GM12878 (cell line): ENCODE results near the gene SCT. TPM values are rescaled to one million over a fixed set of nuclear protein-coding genes. Genes with fewer than 3 reads are reported as not detected.

Experiments
- ATAC-seq: fragments of 200-7000 bp; cut with Tn5 transposase; 3 replicates; pipeline ENCODE4 v1.9.1; 2020; ENCODE audit warnings: mild to moderate bottlenecking, moderate library complexity
- BruUV-seq: library from RNA; stranded (reverse); fragments of 400-500 nt; replicated peaks from 2 replicates; lab custom pipeline; 2021; lab: Mats Ljungman, UMichigan
- CTCF ChIA-PET: fragments of 300-600 bp; sonication (Branson Sonifier 250); formaldehyde crosslinking; extraction: SDS; loops from one replicate; lab custom pipeline; 2021; ENCODE audit warnings: inconsistent platforms; lab: Yijun Ruan, JAX
- POLR2A ChIA-PET: fragments of 350-600 bp; formaldehyde crosslinking; extraction: SDS; loops from one replicate; lab custom pipeline; 2021; ENCODE audit warnings: inconsistent platforms; lab: Charles Lee
- RAD21 ChIA-PET: fragments of 300-600 bp; sonication (Branson Sonifier 250); formaldehyde crosslinking; loops from one replicate; lab custom pipeline; 2023; ENCODE audit warnings: antibody characterized with exemption; ENCODE audit not compliant: unreplicated experiment; lab: Charles Lee
- SMC1A ChIA-PET: fragments of 300-600 bp; sonication (Branson Sonifier 250); formaldehyde crosslinking; loops from one replicate; lab custom pipeline; 2023; ENCODE audit not compliant: unreplicated experiment, uncharacterized antibody; lab: Charles Lee
- DNase-seq: peaks from one replicate; pipeline ENCODE4 v3.0.0-alpha.2; 2011; ENCODE audit warnings: low read depth, low spot score
- FAIRE-seq: peaks from 3 replicates; lab custom pipeline; 2011; peaks lifted over from hg19 to GRCh38; lab: Jason Lieb, UNC
- H2AFZ ChIP-seq: 2 replicates; pipeline ENCODE4 v1.6.0; 2011; ENCODE audit warnings: low read depth, low read length, control low read depth; ENCODE audit not compliant: control insufficient read depth
- H3K27ac ChIP-seq: 2 replicates; pipeline ENCODE4 v1.5.1; 2011; ENCODE audit warnings: control low read depth; ENCODE audit not compliant: control insufficient read depth, insufficient read depth
- H3K27me3 ChIP-seq, 2 experiments: replicated peaks in 1 of 2; 2 replicates each; pipeline versions ENCODE4 v1.6.0 to v1.6.1; 2011; ENCODE audit warnings: low read length in 1 of 2; ENCODE audit not compliant: control insufficient read depth in 2 of 2, insufficient read depth in 2 of 2
- H3K36me3 ChIP-seq, 2 experiments: 2 replicates each; pipeline ENCODE4 v1.5.1; 2011; ENCODE audit warnings: low read length in 1 of 2; ENCODE audit not compliant: control insufficient read depth in 2 of 2, insufficient read depth in 2 of 2
- H3K4me1 ChIP-seq: 2 replicates; pipeline ENCODE4 v1.6.1; 2011; ENCODE audit warnings: mild to moderate bottlenecking, low read length, moderate library complexity, mixed read lengths; ENCODE audit not compliant: control insufficient read depth, insufficient read depth
- H3K4me2 ChIP-seq: 2 replicates; pipeline ENCODE4 v1.6.0; 2011; ENCODE audit warnings: control low read depth; ENCODE audit not compliant: control insufficient read depth, insufficient read depth
- H3K4me3 ChIP-seq: fragments of 200-600 bp; sonication (generic); 2 replicates; pipeline ENCODE4 v1.5.1; 2016
- H3K79me2 ChIP-seq: 2 replicates; pipeline ENCODE4 v1.6.0; 2011; ENCODE audit warnings: low read length; ENCODE audit not compliant: control insufficient read depth, insufficient read depth
- H3K9ac ChIP-seq: 2 replicates; pipeline ENCODE4 v1.8.0; 2011; ENCODE audit warnings: low read length, control low read depth, mixed read lengths; ENCODE audit not compliant: control insufficient read depth, insufficient read depth
- H3K9me3 ChIP-seq: replicated peaks from 3 replicates; pipeline ENCODE4 v1.5.1; 2011; ENCODE audit warnings: mild to moderate bottlenecking, low read length; ENCODE audit not compliant: control insufficient read depth, insufficient read depth
- H4K20me1 ChIP-seq: 2 replicates; pipeline ENCODE4 v1.6.0; 2011; ENCODE audit not compliant: control insufficient read depth, insufficient read depth
- CREM ChIP-seq: IDR thresholded peaks from 2 replicates; pipeline ENCODE4 v1.6.1; 2014; ENCODE audit warnings: antibody characterized with exemption, low read depth
- HDAC2 ChIP-seq: fragments of 200-600 bp; sonication (generic); IDR thresholded peaks from 2 replicates; pipeline ENCODE4 v1.6.1; 2017
- IKZF2 ChIP-seq, 2 experiments: fragments of 450-650 bp; IDR thresholded peaks; 2 replicates each; pipeline ENCODE4 v1.6.1; 2017; ENCODE audit warnings: mild to moderate bottlenecking in 2 of 2, moderate library complexity in 2 of 2
- JUNB ChIP-seq: IDR thresholded peaks from 2 replicates; pipeline ENCODE4 v1.6.1; 2016; ENCODE audit warnings: antibody characterized with exemption, mild to moderate bottlenecking
- POLR2AphosphoS2 ChIP-seq: IDR thresholded peaks from 2 replicates; pipeline ENCODE4 v1.6.1; 2011; ENCODE audit warnings: low read depth, mild to moderate bottlenecking, low read length, improper control_type of control experiment, moderate library complexity
- RELA ChIP-seq: fragments of 450-650 bp; IDR thresholded peaks from 2 replicates; pipeline ENCODE4 v1.8.0; 2014; ENCODE audit warnings: borderline replicate concordance; ENCODE audit not compliant: partially characterized antibody
- RFX5 ChIP-seq: IDR thresholded peaks from 2 replicates; pipeline ENCODE4 v1.6.1; 2011; ENCODE audit warnings: low read depth, low read length, improper control_type of control experiment
- STAT1 ChIP-seq: fragments of 450-650 bp; conservative IDR thresholded peaks from 2 replicates; pipeline ENCODE4 v1.6.1; 2014; ENCODE audit warnings: antibody characterized with exemption, mild to moderate bottlenecking
- TCF3 ChIP-seq: IDR thresholded peaks from 2 replicates; pipeline ENCODE4 v1.6.1; 2012; ENCODE audit warnings: low read depth, mild to moderate bottlenecking, low read length, borderline replicate concordance; ENCODE audit not compliant: insufficient read depth
- WGBS: methylation state at CpG from one replicate; pipeline ENCODE4 v1.1.6; 2016; ENCODE audit warnings: low lambda C conversion rate; ENCODE audit not compliant: insufficient replicate concordance, insufficient coverage; ENCODE audit errors: missing lambda C conversion rate; 5-methylcytosine and 5-hydroxymethylcytosine counted together
- in situ Hi-C: fragments of 300-500 bp; cut with MboI; formaldehyde crosslinking; loops from 9 replicates; pipeline ENCODE4 v1.14.3; 2018; ENCODE audit warnings: mixed read lengths
- intact Hi-C: fragments of 100-400 bp; cut with micrococcal nuclease; formaldehyde crosslinking; loops from one replicate; pipeline ENCODE4 v1.14.2; 2022; ENCODE audit not compliant: unreplicated experiment
- polyA plus RNA-seq, 11 experiments: library from polyadenylated mRNA; depleted of rRNA in 4 of 11; unstranded in 6 of 11; stranded (reverse) in 5 of 11; fragments of >200 nt; fragmentation: Nextera tagmentation in 4 of 11; fragmentation: Illumina TruSeq in 1 of 11; extraction: Ambion mirVana in 4 of 11; extraction: Trizol in 1 of 11; gene quantifications; 1 replicate in 1 of 11; 2 replicates in 10 of 11; pipeline versions ENCODE4 v1.2.1 to v1.2.3, GENCODE V29; 2011 to 2016; ENCODE audit warnings: inconsistent platforms in 2 of 11, missing spikeins in 2 of 11, low read depth in 1 of 11
- total RNA-seq, 4 experiments: library from RNA; depleted of rRNA in 3 of 4; stranded (reverse); fragments of >200 nt in 3 of 4; fragmentation: Illumina TruSeq in 1 of 4; extraction: Trizol in 1 of 4; gene quantifications; 2 replicates each; pipeline versions ENCODE4 v1.2.1 to v1.2.3, GENCODE V29; 2013 to 2021
- TF ChIP-seq, protein P1 (sequence below): fragments of 450-650 bp; IDR thresholded peaks from 2 replicates; pipeline ENCODE4 v1.6.1; 2018; ENCODE audit warnings: borderline replicate concordance, mild to moderate bottlenecking; ENCODE audit not compliant: partially characterized antibody
- TF ChIP-seq, protein P2 (sequence below): IDR thresholded peaks from 2 replicates; pipeline ENCODE4 v1.6.1; 2011; ENCODE audit warnings: low read depth, mild to moderate bottlenecking, low read length, moderate library complexity, borderline replicate concordance; ENCODE audit errors: extremely low read depth
- TF ChIP-seq, protein P3 (sequence below): fragments of 450-650 bp; IDR thresholded peaks from 2 replicates; pipeline ENCODE4 v1.6.1; 2017; ENCODE audit warnings: borderline replicate concordance
- TF ChIP-seq, protein P4 (sequence below): fragments of 450-650 bp; IDR thresholded peaks from 2 replicates; pipeline ENCODE4 v1.6.1; 2017; ENCODE audit warnings: antibody characterized with exemption, mild to moderate bottlenecking, moderate library complexity

The SCT gene
- total and polyA plus RNA-seq, 10 of the 15 experiments (the other 5 are each of a cell fraction or from before 2014, with no cell fraction given): not detected

DNA sequence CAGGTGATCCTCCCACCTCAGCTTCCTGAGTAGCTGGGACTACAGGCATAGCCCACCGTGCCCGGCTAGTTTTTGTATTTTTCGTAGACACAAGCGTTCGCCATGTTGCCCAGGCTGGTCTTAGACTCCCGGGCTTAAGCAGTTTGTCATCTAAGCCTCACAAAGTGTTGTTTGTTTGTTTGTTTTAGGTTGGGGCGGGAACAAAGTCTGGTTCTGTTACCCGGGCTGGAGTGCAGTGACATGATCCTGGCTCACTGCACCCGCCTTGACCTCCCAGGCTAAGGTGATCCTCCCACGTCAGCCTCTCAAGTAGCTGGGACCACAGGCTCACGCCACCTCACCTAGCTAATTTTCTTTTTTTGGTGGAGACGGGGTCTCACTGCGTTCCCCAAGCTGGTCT lies 23.8 kb downstream of the SCT start:
- Histone ChIP-seq H2AFZ (no peak overlapping the region), H3K79me2 (no peaks in the 10 kb centered on the region), H3K36me3 (peaks cover 17 to 52% of the 10 kb centered on the region in 2 experiments; a peak in 3 of 4 replicates), H3K4me3 (no peak overlapping the region), H3K27me3 (no peaks in the 10 kb centered on the region), H3K4me1 (no peaks in the 10 kb centered on the region), H3K9ac (no peak overlapping the region), H4K20me1 (no peaks in the 10 kb centered on the region; the same call in 1 of the 2 replicates)
- ChIA-PET RAD21 (no interaction called here), CTCF (no interaction called here), POLR2A (no interaction called here), SMC1A (no interaction called here)
- intact Hi-C loops: no loop called here
- FAIRE-seq (no peak), DNase-seq (no peak)
- BruUV-seq: no TSS peak
- WGBS: 96% methylated on average over 13 of the region's 13 CpGs
- no peak for TF ChIP-seq STAT1
- TF ChIP-seq, protein P1, sequence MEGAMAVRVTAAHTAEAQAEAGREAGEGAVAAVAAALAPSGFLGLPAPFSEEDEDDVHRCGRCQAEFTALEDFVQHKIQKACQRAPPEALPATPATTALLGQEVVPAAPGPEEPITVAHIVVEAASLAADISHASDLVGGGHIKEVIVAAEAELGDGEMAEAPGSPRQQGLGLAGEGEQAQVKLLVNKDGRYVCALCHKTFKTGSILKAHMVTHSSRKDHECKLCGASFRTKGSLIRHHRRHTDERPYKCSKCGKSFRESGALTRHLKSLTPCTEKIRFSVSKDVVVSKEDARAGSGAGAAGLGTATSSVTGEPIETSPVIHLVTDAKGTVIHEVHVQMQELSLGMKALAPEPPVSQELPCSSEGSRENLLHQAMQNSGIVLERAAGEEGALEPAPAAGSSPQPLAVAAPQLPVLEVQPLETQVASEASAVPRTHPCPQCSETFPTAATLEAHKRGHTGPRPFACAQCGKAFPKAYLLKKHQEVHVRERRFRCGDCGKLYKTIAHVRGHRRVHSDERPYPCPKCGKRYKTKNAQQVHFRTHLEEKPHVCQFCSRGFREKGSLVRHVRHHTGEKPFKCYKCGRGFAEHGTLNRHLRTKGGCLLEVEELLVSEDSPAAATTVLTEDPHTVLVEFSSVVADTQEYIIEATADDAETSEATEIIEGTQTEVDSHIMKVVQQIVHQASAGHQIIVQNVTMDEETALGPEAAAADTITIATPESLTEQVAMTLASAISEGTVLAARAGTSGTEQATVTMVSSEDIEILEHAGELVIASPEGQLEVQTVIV: no peak
- TF ChIP-seq, protein P2, sequence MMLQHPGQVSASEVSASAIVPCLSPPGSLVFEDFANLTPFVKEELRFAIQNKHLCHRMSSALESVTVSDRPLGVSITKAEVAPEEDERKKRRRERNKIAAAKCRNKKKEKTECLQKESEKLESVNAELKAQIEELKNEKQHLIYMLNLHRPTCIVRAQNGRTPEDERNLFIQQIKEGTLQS: no peak
- no peak for TF ChIP-seq HDAC2
- no peak for TF ChIP-seq RFX5
- TF ChIP-seq JUNB: no peak
- TF ChIP-seq IKZF2 (IDR thresholded peaks at IDR 0.05): no peak
- no peak for TF ChIP-seq CREM
- TF ChIP-seq, protein P3, sequence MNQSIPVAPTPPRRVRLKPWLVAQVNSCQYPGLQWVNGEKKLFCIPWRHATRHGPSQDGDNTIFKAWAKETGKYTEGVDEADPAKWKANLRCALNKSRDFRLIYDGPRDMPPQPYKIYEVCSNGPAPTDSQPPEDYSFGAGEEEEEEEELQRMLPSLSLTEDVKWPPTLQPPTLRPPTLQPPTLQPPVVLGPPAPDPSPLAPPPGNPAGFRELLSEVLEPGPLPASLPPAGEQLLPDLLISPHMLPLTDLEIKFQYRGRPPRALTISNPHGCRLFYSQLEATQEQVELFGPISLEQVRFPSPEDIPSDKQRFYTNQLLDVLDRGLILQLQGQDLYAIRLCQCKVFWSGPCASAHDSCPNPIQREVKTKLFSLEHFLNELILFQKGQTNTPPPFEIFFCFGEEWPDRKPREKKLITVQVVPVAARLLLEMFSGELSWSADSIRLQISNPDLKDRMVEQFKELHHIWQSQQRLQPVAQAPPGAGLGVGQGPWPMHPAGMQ: no peak
- TF ChIP-seq RELA: no peak
- TF ChIP-seq POLR2AphosphoS2: no peak
- TF ChIP-seq TCF3: no peak
- TF ChIP-seq, protein P4, sequence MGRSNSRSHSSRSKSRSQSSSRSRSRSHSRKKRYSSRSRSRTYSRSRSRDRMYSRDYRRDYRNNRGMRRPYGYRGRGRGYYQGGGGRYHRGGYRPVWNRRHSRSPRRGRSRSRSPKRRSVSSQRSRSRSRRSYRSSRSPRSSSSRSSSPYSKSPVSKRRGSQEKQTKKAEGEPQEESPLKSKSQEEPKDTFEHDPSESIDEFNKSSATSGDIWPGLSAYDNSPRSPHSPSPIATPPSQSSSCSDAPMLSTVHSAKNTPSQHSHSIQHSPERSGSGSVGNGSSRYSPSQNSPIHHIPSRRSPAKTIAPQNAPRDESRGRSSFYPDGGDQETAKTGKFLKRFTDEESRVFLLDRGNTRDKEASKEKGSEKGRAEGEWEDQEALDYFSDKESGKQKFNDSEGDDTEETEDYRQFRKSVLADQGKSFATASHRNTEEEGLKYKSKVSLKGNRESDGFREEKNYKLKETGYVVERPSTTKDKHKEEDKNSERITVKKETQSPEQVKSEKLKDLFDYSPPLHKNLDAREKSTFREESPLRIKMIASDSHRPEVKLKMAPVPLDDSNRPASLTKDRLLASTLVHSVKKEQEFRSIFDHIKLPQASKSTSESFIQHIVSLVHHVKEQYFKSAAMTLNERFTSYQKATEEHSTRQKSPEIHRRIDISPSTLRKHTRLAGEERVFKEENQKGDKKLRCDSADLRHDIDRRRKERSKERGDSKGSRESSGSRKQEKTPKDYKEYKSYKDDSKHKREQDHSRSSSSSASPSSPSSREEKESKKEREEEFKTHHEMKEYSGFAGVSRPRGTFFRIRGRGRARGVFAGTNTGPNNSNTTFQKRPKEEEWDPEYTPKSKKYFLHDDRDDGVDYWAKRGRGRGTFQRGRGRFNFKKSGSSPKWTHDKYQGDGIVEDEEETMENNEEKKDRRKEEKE: no peak
- TF ChIP-seq, all 136 proteins: peak for 0
- no peaks in the 10 kb centered on the region for H3K9me3 ChIP-seq
- H3K27ac ChIP-seq: no peak overlapping the region
- in situ Hi-C loops: no loop called here
- ATAC-seq: no peak
- H3K4me2 ChIP-seq: no peak overlapping the region
